Ishikawa (cell line): ENCODE measurements around the gene MAGI2.

Experiments
- CEBPB ChIP-seq: IDR thresholded peaks from 2 replicates; pipeline ENCODE4 v1.6.1; 2012
- CREB1 ChIP-seq: IDR thresholded peaks from 2 replicates; pipeline ENCODE4 v1.6.1; 2012; ENCODE audit warnings: low read depth
- EGR1 ChIP-seq: IDR thresholded peaks from 2 replicates; pipeline ENCODE4 v1.6.1; 2012
- EP300 ChIP-seq: IDR thresholded peaks from 2 replicates; pipeline ENCODE4 v1.6.1; 2012; ENCODE audit warnings: borderline replicate concordance
- FOXM1 ChIP-seq: IDR thresholded peaks from 2 replicates; pipeline ENCODE4 v1.6.1; 2012; ENCODE audit warnings: low read depth, borderline replicate concordance
- NFIC ChIP-seq: IDR thresholded peaks from 2 replicates; pipeline ENCODE4 v1.6.1; 2012
- RAD21 ChIP-seq: IDR thresholded peaks from 2 replicates; pipeline ENCODE4 v1.6.1; 2012; ENCODE audit warnings: low read depth
- TAF1 ChIP-seq: IDR thresholded peaks from 2 replicates; pipeline ENCODE4 v1.6.1; 2012; ENCODE audit warnings: low read depth, mild to moderate bottlenecking
- TCF12 ChIP-seq: IDR thresholded peaks from 2 replicates; pipeline ENCODE4 v1.6.1; 2012; ENCODE audit warnings: low read depth
- TEAD4 ChIP-seq: IDR thresholded peaks from 2 replicates; pipeline ENCODE4 v1.6.1; 2012
- YY1 ChIP-seq: IDR thresholded peaks from 2 replicates; pipeline ENCODE4 v1.6.1; 2012; ENCODE audit warnings: low read depth
- ZBTB7A ChIP-seq: IDR thresholded peaks from 2 replicates; pipeline ENCODE4 v1.6.1; 2012; ENCODE audit warnings: low read depth
- TF ChIP-seq, protein P1 (sequence below): IDR thresholded peaks from 2 replicates; pipeline ENCODE4 v1.6.1; 2012
- TF ChIP-seq, protein P2 (sequence below): IDR thresholded peaks from 2 replicates; pipeline ENCODE4 v1.6.1; 2012
- TF ChIP-seq, protein P3 (sequence below): IDR thresholded peaks from 2 replicates; pipeline ENCODE4 v1.6.1; 2012; ENCODE audit warnings: low read depth, mild to moderate bottlenecking

The MAGI2 gene

DNA sequence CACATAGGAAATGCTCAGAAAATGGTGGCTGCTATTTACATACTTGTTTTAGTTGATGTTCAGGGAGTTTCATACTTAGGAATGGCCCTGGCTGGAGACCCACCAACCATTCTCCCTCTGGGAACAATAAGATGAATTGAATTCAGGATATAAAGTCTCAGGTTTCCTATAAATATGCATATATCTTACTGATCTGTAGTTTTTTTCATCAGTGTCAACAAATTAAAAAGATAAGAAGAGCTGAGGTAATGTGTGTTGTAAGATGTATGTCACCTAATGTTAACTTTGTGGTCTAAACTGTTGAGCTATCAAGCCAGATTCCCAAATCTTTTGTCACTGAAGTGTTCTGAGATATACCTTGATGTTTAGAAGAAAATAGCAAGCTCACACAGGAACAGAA is 457.5 kb downstream of the MAGI2 start:
- no peak for TF ChIP-seq FOXM1
- TF ChIP-seq ZBTB7A = no peak
- no peak for TF ChIP-seq EGR1
- no peak for TF ChIP-seq CREB1
- TF ChIP-seq, protein P1, sequence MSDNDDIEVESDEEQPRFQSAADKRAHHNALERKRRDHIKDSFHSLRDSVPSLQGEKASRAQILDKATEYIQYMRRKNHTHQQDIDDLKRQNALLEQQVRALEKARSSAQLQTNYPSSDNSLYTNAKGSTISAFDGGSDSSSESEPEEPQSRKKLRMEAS = no peak
- TF ChIP-seq RAD21 = no peak
- TF ChIP-seq TAF1 = no peak

DNA sequence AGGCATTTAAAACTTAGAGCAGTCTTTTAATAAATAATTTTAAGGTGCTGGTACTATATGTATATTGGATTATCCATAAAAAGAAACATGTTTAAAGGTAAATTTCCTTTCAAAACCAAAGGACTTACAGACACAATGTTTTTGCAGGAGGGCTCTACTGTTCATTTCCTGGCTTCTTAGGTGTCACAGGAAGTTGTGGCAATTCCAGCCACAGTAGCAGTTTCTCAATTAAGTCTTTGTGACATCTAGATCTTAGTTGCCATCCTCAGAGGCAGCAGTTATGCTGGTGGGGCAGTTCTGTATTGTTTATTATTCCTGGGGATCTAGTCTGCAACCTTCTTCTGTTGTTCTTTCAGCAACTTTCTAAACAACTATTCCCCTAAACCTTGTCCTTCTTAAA is 460.1 kb downstream of the MAGI2 start:
- TF ChIP-seq EGR1 (no peak), CEBPB (no peak), YY1 (no peak), FOXM1 (no peak), TCF12 (no peak), CREB1 (no peak), EP300 (no peak), TEAD4 (no peak), TAF1 (no peak), RAD21 (no peak), NFIC (no peak)
- TF ChIP-seq, protein P2, sequence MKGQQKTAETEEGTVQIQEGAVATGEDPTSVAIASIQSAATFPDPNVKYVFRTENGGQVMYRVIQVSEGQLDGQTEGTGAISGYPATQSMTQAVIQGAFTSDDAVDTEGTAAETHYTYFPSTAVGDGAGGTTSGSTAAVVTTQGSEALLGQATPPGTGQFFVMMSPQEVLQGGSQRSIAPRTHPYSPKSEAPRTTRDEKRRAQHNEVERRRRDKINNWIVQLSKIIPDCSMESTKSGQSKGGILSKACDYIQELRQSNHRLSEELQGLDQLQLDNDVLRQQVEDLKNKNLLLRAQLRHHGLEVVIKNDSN = no peak
- TF ChIP-seq, protein P1 = no peak

DNA sequence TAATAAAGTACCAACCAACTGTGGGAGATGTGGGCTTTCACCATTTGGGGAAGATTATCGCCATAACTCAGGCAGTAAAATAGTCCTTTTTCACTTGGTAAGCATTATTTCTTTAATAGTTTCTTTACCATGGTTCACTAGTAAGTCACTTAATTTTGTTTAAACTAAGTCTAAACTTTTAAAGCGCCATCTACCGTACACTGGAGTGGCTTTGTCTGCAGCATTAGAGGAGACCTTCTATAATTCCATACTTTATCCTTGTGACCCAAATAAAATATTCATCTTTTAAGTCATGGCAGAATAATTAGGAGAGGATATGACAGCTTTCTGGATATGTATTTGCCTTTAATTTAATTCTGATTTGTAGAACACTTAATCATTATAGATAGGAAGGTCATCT is 468.0 kb downstream of the MAGI2 start:
- TF ChIP-seq TCF12 (no peak), ZBTB7A (no peak), CREB1 (no peak), RAD21 (no peak), EP300 (no peak), CEBPB (no peak), NFIC (no peak), YY1 (no peak), EGR1 (no peak), TAF1 (no peak), FOXM1 (no peak)
- TF ChIP-seq, protein P3, sequence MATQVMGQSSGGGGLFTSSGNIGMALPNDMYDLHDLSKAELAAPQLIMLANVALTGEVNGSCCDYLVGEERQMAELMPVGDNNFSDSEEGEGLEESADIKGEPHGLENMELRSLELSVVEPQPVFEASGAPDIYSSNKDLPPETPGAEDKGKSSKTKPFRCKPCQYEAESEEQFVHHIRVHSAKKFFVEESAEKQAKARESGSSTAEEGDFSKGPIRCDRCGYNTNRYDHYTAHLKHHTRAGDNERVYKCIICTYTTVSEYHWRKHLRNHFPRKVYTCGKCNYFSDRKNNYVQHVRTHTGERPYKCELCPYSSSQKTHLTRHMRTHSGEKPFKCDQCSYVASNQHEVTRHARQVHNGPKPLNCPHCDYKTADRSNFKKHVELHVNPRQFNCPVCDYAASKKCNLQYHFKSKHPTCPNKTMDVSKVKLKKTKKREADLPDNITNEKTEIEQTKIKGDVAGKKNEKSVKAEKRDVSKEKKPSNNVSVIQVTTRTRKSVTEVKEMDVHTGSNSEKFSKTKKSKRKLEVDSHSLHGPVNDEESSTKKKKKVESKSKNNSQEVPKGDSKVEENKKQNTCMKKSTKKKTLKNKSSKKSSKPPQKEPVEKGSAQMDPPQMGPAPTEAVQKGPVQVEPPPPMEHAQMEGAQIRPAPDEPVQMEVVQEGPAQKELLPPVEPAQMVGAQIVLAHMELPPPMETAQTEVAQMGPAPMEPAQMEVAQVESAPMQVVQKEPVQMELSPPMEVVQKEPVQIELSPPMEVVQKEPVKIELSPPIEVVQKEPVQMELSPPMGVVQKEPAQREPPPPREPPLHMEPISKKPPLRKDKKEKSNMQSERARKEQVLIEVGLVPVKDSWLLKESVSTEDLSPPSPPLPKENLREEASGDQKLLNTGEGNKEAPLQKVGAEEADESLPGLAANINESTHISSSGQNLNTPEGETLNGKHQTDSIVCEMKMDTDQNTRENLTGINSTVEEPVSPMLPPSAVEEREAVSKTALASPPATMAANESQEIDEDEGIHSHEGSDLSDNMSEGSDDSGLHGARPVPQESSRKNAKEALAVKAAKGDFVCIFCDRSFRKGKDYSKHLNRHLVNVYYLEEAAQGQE = no peak
- TF ChIP-seq, protein P1 = no peak

DNA sequence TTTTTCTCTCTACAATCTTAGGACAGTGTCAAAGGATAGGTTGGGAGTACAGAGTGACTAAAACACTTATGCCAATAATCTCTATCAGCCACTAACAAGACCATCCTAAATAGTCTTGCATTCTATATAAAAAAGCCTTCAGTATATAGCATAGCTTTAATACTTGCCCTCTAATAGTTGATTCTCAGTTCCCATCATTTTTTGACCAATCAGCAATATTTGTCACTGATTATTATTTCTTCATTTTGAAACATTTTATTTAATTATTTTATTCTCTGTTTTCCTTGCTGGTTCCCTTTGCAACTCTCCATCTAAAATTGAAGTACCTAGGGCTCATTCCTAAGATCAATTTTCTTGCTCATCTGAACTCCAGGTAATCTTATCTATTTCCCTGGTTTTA is 470.0 kb downstream of the MAGI2 start:
- no peak for TF ChIP-seq TEAD4
- TF ChIP-seq ZBTB7A = no peak
- no peak for TF ChIP-seq RAD21
- no peak for TF ChIP-seq CEBPB
- no peak for TF ChIP-seq TAF1
- TF ChIP-seq, protein P3 = no peak
- no peak for TF ChIP-seq EGR1
- TF ChIP-seq NFIC = no peak
- TF ChIP-seq EP300 = no peak

DNA sequence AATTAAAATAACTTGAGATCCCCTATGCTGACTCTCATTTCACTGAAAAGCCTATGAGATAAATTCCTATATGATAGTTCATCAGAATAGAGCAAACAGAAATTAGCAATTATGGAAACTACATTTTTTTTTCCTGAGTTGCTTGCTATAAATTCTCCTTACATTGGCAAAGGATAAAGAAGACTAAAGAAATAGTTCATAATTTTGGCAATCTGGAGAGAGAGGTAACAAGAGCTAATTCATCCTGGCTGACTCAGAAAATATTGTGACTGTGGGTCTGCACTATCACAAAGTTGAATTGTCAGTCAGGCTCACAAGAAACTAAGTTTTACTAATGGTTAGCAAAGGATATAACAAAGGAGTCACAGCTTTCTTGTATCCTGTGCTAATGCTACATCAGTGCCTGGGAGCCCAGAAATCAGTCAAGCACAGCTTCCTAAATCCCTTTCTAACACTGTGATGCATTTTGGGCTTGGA is 483.0 kb downstream of the MAGI2 start:
- TF ChIP-seq TAF1 (no peak), TCF12 (no peak), NFIC (no peak), CEBPB (no peak), YY1 (no peak), RAD21 (no peak), EGR1 (no peak), FOXM1 (no peak), TEAD4 (no peak), CREB1 (no peak), ZBTB7A (no peak)
- TF ChIP-seq, protein P3 = no peak
- TF ChIP-seq, protein P2 = no peak
- TF ChIP-seq, protein P1 = no peak
